GM12878 (cell line): ENCODE data around the gene CD72. TPM values are rescaled to one million over a fixed set of nuclear protein-coding genes. Genes with fewer than 3 reads are reported as not detected.

Experiments used
- ATAC-seq: fragments of 200-7000 bp; cut with Tn5 transposase; 3 replicates; pipeline ENCODE4 v1.9.1; 2020; ENCODE audit warnings: mild to moderate bottlenecking, moderate library complexity
- BruUV-seq: library from RNA; stranded (reverse); fragments of 400-500 nt; replicated peaks from 2 replicates; lab custom pipeline; 2021; lab: Mats Ljungman, UMichigan
- CTCF ChIA-PET: fragments of 300-600 bp; sonication (Branson Sonifier 250); formaldehyde crosslinking; extraction: SDS; loops from one replicate; lab custom pipeline; 2021; ENCODE audit warnings: inconsistent platforms; lab: Yijun Ruan, JAX
- POLR2A ChIA-PET: fragments of 350-600 bp; formaldehyde crosslinking; extraction: SDS; loops from one replicate; lab custom pipeline; 2021; ENCODE audit warnings: inconsistent platforms; lab: Charles Lee
- RAD21 ChIA-PET: fragments of 300-600 bp; sonication (Branson Sonifier 250); formaldehyde crosslinking; loops from one replicate; lab custom pipeline; 2023; ENCODE audit warnings: antibody characterized with exemption; ENCODE audit not compliant: unreplicated experiment; lab: Charles Lee
- SMC1A ChIA-PET: fragments of 300-600 bp; sonication (Branson Sonifier 250); formaldehyde crosslinking; loops from one replicate; lab custom pipeline; 2023; ENCODE audit not compliant: unreplicated experiment, uncharacterized antibody; lab: Charles Lee
- DNase-seq: peaks from one replicate; pipeline ENCODE4 v3.0.0-alpha.2; 2011; ENCODE audit warnings: low read depth, low spot score
- FAIRE-seq: peaks from 3 replicates; lab custom pipeline; 2011; peaks lifted over from hg19 to GRCh38; lab: Jason Lieb, UNC
- H2AFZ ChIP-seq: 2 replicates; pipeline ENCODE4 v1.6.0; 2011; ENCODE audit warnings: low read depth, low read length, control low read depth; ENCODE audit not compliant: control insufficient read depth
- H3K27ac ChIP-seq: 2 replicates; pipeline ENCODE4 v1.5.1; 2011; ENCODE audit warnings: control low read depth; ENCODE audit not compliant: control insufficient read depth, insufficient read depth
- H3K27me3 ChIP-seq, 2 experiments: replicated peaks in 1 of 2; 2 replicates each; pipeline versions ENCODE4 v1.6.0 to v1.6.1; 2011; ENCODE audit warnings: low read length in 1 of 2; ENCODE audit not compliant: control insufficient read depth in 2 of 2, insufficient read depth in 2 of 2
- H3K36me3 ChIP-seq, 2 experiments: 2 replicates each; pipeline ENCODE4 v1.5.1; 2011; ENCODE audit warnings: low read length in 1 of 2; ENCODE audit not compliant: control insufficient read depth in 2 of 2, insufficient read depth in 2 of 2
- H3K4me1 ChIP-seq: 2 replicates; pipeline ENCODE4 v1.6.1; 2011; ENCODE audit warnings: mild to moderate bottlenecking, low read length, moderate library complexity, mixed read lengths; ENCODE audit not compliant: control insufficient read depth, insufficient read depth
- H3K4me2 ChIP-seq: 2 replicates; pipeline ENCODE4 v1.6.0; 2011; ENCODE audit warnings: control low read depth; ENCODE audit not compliant: control insufficient read depth, insufficient read depth
- H3K4me3 ChIP-seq: fragments of 200-600 bp; sonication (generic); 2 replicates; pipeline ENCODE4 v1.5.1; 2016
- H3K79me2 ChIP-seq: 2 replicates; pipeline ENCODE4 v1.6.0; 2011; ENCODE audit warnings: low read length; ENCODE audit not compliant: control insufficient read depth, insufficient read depth
- H3K9ac ChIP-seq: 2 replicates; pipeline ENCODE4 v1.8.0; 2011; ENCODE audit warnings: low read length, control low read depth, mixed read lengths; ENCODE audit not compliant: control insufficient read depth, insufficient read depth
- H3K9me3 ChIP-seq: replicated peaks from 3 replicates; pipeline ENCODE4 v1.5.1; 2011; ENCODE audit warnings: mild to moderate bottlenecking, low read length; ENCODE audit not compliant: control insufficient read depth, insufficient read depth
- H4K20me1 ChIP-seq: 2 replicates; pipeline ENCODE4 v1.6.0; 2011; ENCODE audit not compliant: control insufficient read depth, insufficient read depth
- CBFB ChIP-seq: IDR thresholded peaks from 2 replicates; pipeline ENCODE4 v1.6.1; 2016; ENCODE audit warnings: antibody characterized with exemption, low read depth
- E4F1 ChIP-seq: fragments of 450-650 bp; IDR thresholded peaks from 2 replicates; pipeline ENCODE4 v1.6.1; 2018; ENCODE audit warnings: borderline replicate concordance, mild to moderate bottlenecking; ENCODE audit not compliant: partially characterized antibody
- HDAC6 ChIP-seq: fragments of 200-600 bp; sonication (generic); IDR thresholded peaks from one replicate; pipeline ENCODE4 v1.8.0; 2017; ENCODE audit warnings: antibody characterized with exemption; ENCODE audit not compliant: unreplicated experiment
- HSF1 ChIP-seq: fragments of 150-350 bp; IDR thresholded peaks from 2 replicates; pipeline ENCODE4 v1.6.1; 2014; ENCODE audit warnings: mild to moderate bottlenecking, low read depth, low read length
- MTA2 ChIP-seq: fragments of 450-650 bp; IDR thresholded peaks from 2 replicates; pipeline ENCODE4 v1.6.1; 2016; ENCODE audit warnings: low read depth, mild to moderate bottlenecking, moderate library complexity
- SMARCA5 ChIP-seq: fragments of 450-650 bp; IDR thresholded peaks from 2 replicates; pipeline ENCODE4 v1.6.1; 2017; ENCODE audit warnings: mild to moderate bottlenecking
- SRF ChIP-seq, 2 experiments: IDR thresholded peaks; 2 replicates each; pipeline ENCODE4 v1.6.1; 2011; ENCODE audit warnings: low read depth in 2 of 2, low read length in 2 of 2, mild to moderate bottlenecking in 1 of 2, moderate library complexity in 1 of 2
- SUZ12 ChIP-seq: fragments of 200-600 bp; sonication (generic); IDR thresholded peaks from one replicate; pipeline ENCODE4 v1.6.1; 2018; ENCODE audit warnings: antibody characterized with exemption, mild to moderate bottlenecking; ENCODE audit not compliant: unreplicated experiment
- ZBTB11 ChIP-seq: fragments of 450-650 bp; formaldehyde crosslinking; IDR thresholded peaks from 2 replicates; pipeline ENCODE4 v1.5.0; 2022; ENCODE audit warnings: mild to moderate bottlenecking, missing genetic modification characterization
- WGBS: methylation state at CpG from one replicate; pipeline ENCODE4 v1.1.6; 2016; ENCODE audit warnings: low lambda C conversion rate; ENCODE audit not compliant: insufficient replicate concordance, insufficient coverage; ENCODE audit errors: missing lambda C conversion rate; 5-methylcytosine and 5-hydroxymethylcytosine counted together
- in situ Hi-C: fragments of 300-500 bp; cut with MboI; formaldehyde crosslinking; loops from 9 replicates; pipeline ENCODE4 v1.14.3; 2018; ENCODE audit warnings: mixed read lengths
- intact Hi-C: fragments of 100-400 bp; cut with micrococcal nuclease; formaldehyde crosslinking; loops from one replicate; pipeline ENCODE4 v1.14.2; 2022; ENCODE audit not compliant: unreplicated experiment
- polyA plus RNA-seq, 11 experiments: library from polyadenylated mRNA; depleted of rRNA in 4 of 11; unstranded in 6 of 11; stranded (reverse) in 5 of 11; fragments of >200 nt; fragmentation: Nextera tagmentation in 4 of 11; fragmentation: Illumina TruSeq in 1 of 11; extraction: Ambion mirVana in 4 of 11; extraction: Trizol in 1 of 11; gene quantifications; 1 replicate in 1 of 11; 2 replicates in 10 of 11; pipeline versions ENCODE4 v1.2.1 to v1.2.3, GENCODE V29; 2011 to 2016; ENCODE audit warnings: inconsistent platforms in 2 of 11, missing spikeins in 2 of 11, low read depth in 1 of 11
- total RNA-seq, 4 experiments: library from RNA; depleted of rRNA in 3 of 4; stranded (reverse); fragments of >200 nt in 3 of 4; fragmentation: Illumina TruSeq in 1 of 4; extraction: Trizol in 1 of 4; gene quantifications; 2 replicates each; pipeline versions ENCODE4 v1.2.1 to v1.2.3, GENCODE V29; 2013 to 2021

Gene CD72
- total and polyA plus RNA-seq, 10 of the 15 experiments (the other 5 are each of a cell fraction or from before 2014, with no cell fraction given), result 2.1 to 14.2 (median 4.4) TPM

- peaks cover 6% of the 10 kb centered on the region; the same call in 1 of the 2 replicates for H3K4me1 ChIP-seq
- intact Hi-C loops, result no loop called here
- ChIA-PET SMC1A (no interaction called here), RAD21 (no interaction called here), CTCF (interaction anchor here (1.3 kb wide), 1 partner anchor 9 kb away, joined by 5 read pairs; no protein-coding TSS in a partner anchor), POLR2A (interaction anchor here (0.5 kb wide), 1 partner anchor 82 kb away, joined by 4 read pairs; no protein-coding TSS in a partner anchor)
- in situ Hi-C loops, result no loop called here
- H3K9ac ChIP-seq, result no peak overlapping the region
- H3K27me3 ChIP-seq, result no peaks in the 10 kb centered on the region
- no peaks in the 10 kb centered on the region for H3K79me2 ChIP-seq
- no peak overlapping the region for H3K4me2 ChIP-seq
- no peak for DNase-seq
- no peak overlapping the region for H2AFZ ChIP-seq
- H3K36me3 ChIP-seq, result no peaks in the 10 kb centered on the region
- H4K20me1 ChIP-seq, result no peaks in the 10 kb centered on the region
- WGBS, result 60% methylated on average over 20 of the region's 20 CpGs
- no peak for ATAC-seq
- BruUV-seq, result no TSS peak
- no peak for FAIRE-seq
- no peak for TF ChIP-seq CBFB
- TF ChIP-seq ZBTB11 (CRISPR knock-in tag), result no peak
- no peak for TF ChIP-seq HSF1
- TF ChIP-seq SRF (IDR thresholded peaks at IDR 0.05; ENCODE audit: low read depth in 2 of 2, low read length in 2 of 2), result no peak
- no peak for TF ChIP-seq E4F1
- no peak for TF ChIP-seq MTA2
- no peak for TF ChIP-seq SMARCA5
- TF ChIP-seq HDAC6, result no peak
- TF ChIP-seq SUZ12, result no peak
- H3K9me3 ChIP-seq, result no peaks in the 10 kb centered on the region
- no peak overlapping the region for H3K4me3 ChIP-seq
- no peak overlapping the region for H3K27ac ChIP-seq
Observed at GRCh38 chr9:35562895-35563780, 55.1 kb downstream of the CD72 start.
